ENCODE data around the gene HLA-DQB2.

Gene HLA-DQB2

DNA sequence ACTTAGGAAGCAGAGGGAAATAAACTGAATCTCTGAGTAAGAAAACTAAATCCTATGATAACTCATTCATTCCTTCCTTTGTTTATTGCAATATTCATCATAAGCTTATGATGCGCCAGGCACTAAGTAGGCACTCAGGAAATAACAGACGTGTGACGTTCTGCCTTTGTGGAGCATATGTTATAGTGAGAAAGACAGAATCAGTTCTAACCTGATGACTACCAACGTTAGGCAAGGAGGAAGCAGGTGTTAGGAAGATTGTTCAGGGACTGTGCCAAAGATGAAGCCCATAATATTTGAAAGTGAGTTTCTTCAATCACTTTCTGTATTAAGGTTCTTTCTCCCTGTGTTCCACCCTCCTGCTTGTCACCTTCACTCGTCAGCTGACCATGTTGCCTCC, 18.6 kb downstream of the HLA-DQB2 start:
- DNase-seq, result no peak

DNA sequence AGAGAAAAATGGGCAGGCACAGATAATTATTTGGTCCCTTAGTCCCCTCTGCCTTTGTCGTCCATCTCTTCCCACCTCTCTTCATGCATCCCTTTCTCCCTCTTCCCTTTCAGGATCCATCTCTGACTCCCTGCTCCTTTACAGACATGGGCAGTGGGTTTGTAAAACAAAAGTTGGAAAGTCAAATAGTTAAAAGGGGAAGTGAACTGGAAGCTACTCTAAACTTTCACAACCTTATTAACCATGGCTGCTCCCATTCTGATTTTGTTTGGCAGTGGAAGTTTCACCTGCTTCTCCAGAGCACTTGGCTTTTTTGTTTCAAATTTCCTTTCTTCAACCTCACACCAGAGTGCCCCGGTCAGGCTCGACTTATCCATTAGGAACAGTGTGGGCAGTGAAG, 21.0 kb downstream of the HLA-DQB2 start:
- no peak for DNase-seq

DNA sequence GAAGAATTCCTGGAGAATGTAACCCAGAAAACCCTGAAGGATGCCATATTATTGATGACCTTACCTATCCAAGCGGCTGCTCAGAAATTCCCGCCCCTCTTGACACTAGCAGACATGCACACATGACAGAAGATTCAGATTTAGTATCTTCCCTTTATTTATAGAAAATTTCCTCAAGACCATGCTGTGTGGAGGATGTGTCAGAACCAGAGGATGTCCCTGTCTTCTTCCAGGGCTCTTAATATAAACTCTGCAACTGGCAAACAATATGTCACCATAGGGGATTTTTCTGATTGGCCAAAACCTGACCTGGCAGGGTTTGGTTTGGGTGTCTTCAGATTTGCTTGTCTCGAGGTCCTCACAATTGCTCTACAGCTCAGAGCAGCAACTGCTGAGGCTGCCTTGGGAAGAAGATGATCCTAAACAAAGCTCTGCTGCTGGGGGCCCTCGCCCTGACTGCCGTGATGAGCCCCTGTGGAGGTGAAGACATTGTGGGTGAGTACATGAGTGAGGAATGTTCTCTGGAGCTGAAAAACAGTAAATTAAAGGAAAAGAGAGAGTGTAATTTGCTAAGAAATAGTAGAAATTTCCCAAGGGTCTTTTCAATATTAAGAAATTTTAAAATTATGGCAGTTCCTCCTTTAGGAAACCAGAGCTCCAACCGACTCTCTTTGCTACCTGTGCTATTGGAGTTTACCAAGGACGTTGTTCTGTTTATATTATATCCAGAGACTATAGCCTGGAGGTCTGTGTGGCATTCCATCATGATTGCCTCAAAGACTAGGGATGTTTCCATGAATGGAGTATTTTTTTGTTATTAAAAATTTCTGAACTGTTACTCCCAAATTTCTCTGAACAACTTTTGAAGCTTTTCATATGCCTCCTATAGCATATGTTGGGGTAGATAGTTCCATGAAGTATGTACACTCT, 22.0 kb downstream of the HLA-DQB2 start, which contains the start of gene HLA-DQA2:
Gene HLA-DQA2, plus strand, starts transcription at position 361 of the 930 bp plus-strand sequence. Its CDS starts 53 bp downstream, at position 414.
- no peak for DNase-seq

DNA sequence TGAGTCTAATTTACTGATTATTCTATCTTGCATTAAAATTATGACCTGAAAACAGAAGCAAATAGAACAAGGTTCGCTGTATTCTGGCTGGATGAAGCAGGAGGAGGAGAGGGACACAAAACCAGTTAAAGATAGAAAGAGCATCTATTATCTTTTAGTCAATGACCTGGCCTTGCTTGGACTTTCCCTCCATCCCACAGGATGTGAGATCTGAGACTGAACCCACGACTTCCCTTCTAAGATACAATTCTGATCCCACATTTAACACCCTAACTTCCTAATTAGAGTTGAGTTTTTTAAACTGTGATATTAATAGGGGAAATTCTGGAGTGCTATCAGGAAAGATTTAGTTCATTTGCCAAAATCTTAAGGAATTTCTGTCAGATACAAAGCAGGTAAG, 25.2 kb downstream of the HLA-DQB2 start:
- DNase-seq, result no peak

DNA sequence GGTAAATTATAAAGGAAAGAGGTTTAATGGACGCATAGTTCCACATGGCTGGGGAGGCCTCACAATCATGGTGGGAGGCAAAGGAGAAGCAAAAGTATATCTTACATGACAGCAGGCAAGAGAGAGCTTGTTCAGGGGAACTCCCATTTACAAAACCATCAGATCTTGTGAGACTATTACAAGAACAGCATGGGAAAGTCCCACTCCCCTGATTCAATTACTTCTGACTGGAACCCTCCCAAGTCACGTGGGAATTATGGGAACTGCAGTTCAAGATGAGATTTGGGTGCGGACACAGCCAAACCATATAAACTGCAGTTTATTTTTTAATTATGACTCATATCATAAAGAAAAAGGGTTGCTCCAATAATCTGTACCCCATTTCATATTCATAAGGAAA, 44.5 kb downstream of the HLA-DQB2 start:
- no peak for DNase-seq

DNA sequence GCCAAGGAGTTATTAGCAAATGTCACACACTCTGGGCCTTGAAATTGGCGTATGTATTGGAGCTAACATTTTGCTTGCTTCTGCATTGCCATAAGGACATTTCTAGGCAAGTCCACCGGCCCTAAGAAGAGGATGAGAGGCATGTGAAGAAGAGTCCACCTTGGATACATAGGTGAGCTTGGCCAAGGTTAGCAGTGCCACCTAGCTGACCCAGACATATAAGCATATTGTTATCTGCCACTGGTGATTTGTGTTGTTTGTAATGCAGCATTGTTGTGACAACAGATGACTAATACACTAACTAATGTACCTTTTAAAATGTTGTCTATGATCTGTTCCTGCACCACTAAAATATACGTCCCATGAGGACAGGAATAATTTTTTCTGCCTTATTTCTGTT, 46.9 kb downstream of the HLA-DQB2 start:
- DNase-seq, result no peak

DNA sequence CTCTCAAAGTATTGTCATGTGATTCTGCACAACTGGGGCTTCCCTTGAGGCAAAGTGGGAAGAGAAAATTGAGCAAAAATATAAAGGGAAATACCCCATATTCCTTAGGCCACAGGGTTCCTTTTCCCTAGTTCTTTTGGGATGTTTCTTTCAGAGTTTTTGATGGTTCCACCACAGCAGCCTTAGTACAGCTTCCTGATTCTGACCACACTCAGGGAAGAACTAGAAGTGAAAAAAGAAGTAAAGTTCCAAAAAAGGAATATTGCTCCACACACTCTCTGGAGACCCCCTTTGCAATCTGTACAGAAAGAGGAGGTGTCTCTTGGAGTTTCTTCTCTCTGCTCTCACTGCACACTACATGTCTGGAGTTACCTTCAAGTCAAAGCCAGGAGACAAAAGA, 50.1 kb downstream of the HLA-DQB2 start:
- DNase-seq, result no peak

DNA sequence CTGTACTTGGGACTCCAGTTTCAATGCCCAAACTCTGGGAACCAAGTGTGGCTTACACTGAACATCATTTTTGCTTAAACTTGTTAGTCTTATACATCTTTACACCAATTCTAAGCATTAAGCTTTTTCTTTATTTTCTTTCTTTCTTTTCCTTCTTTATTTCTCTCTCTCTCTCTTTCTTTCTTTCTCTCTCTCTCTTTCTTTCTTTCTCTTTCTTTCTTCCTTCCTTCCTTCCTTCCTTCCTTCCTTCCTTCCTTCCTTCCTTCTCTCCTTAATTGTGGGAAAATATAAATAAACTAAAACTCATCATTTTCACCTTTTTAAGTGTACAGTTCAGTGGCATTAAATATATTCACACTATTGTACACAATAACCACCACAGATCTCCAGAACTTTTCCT, 53.7 kb downstream of the HLA-DQB2 start:
- no peak for DNase-seq

Data from hematopoietic multipotent progenitor cell treated with erythropoietin and hydrocortisone succinate and interleukin-3 and kit ligand, for 4 days (in vitro differentiated cells).